Neuronal stem cell (in vitro differentiated cells): Measurements from ENCODE around the gene KIAA2012.
A peak's percentile ranks its signal among the peaks of the same experiment; 100 is the strongest.

Source experiments
- DNase-seq: peaks from one replicate; pipeline ENCODE4 v3.0.0-alpha.2; 2013; ENCODE audit warnings: low spot score
- H2AFZ ChIP-seq: one replicate; pipeline ENCODE4 v1.6.1; 2013; ENCODE audit warnings: mild to moderate bottlenecking, low read length, inconsistent platforms
- H2AK5ac ChIP-seq: 2 replicates; pipeline ENCODE4 v1.6.1; 2013; ENCODE audit warnings: low read depth, mild to moderate bottlenecking, inconsistent platforms, low read length, moderate library complexity, mixed read lengths
- H2BK120ac ChIP-seq: 2 replicates; pipeline ENCODE4 v1.6.1; 2013; ENCODE audit warnings: low read depth, mild to moderate bottlenecking, inconsistent platforms, low read length, moderate library complexity, mixed read lengths
- H2BK12ac ChIP-seq: one replicate; pipeline ENCODE4 v1.6.1; 2013; ENCODE audit warnings: low read length, inconsistent platforms
- H2BK15ac ChIP-seq: 2 replicates; pipeline ENCODE4 v1.6.1; 2013; ENCODE audit warnings: mild to moderate bottlenecking, low read length, inconsistent platforms, mixed read lengths
- H2BK5ac ChIP-seq: one replicate; pipeline ENCODE4 v1.6.1; 2013; ENCODE audit warnings: inconsistent platforms, mild to moderate bottlenecking, low read length, moderate library complexity
- H3K14ac ChIP-seq: one replicate; pipeline ENCODE4 v1.6.1; 2013; ENCODE audit warnings: low read length, inconsistent platforms
- H3K18ac ChIP-seq: 2 replicates; pipeline ENCODE4 v1.6.1; 2013; ENCODE audit warnings: low read length, inconsistent platforms
- H3K23ac ChIP-seq: 2 replicates; pipeline ENCODE4 v1.6.1; 2013; ENCODE audit warnings: low read depth, mild to moderate bottlenecking, mixed read lengths, low read length, inconsistent platforms; ENCODE audit not compliant: poor library complexity
- H3K27ac ChIP-seq: replicated peaks from 3 replicates; pipeline ENCODE4 v1.5.1; 2013; ENCODE audit warnings: low read length, inconsistent platforms
- H3K27me3 ChIP-seq, 3 experiments: 2 replicates each; pipeline ENCODE4 v1.6.1; 2013; ENCODE audit warnings: low read length in 3 of 3, mild to moderate bottlenecking in 2 of 3, inconsistent platforms in 1 of 3, low read depth in 1 of 3, mixed read lengths in 1 of 3, moderate library complexity in 1 of 3; ENCODE audit not compliant: control insufficient read depth in 3 of 3, insufficient read depth in 3 of 3
- H3K36me3 ChIP-seq, 2 donors: replicated peaks in 1 of 2; 2 replicates each; pipeline ENCODE4 v1.6.1; 2013; ENCODE audit warnings: low read length in 2 of 2; ENCODE audit not compliant: control insufficient read depth in 2 of 2, insufficient read depth in 2 of 2
- H3K4ac ChIP-seq: 2 replicates; pipeline ENCODE4 v1.6.1; 2013; ENCODE audit warnings: inconsistent platforms, mild to moderate bottlenecking, low read length, moderate library complexity
- H3K4me1 ChIP-seq, 2 donors: 1 replicate in 1 of 2; 2 replicates in 1 of 2; pipeline ENCODE4 v1.6.1; 2013; ENCODE audit warnings: low read length in 2 of 2, low read depth in 1 of 2; ENCODE audit not compliant: control insufficient read depth in 2 of 2, insufficient read depth in 1 of 2
- H3K4me2 ChIP-seq: one replicate; pipeline ENCODE4 v1.6.1; 2013; ENCODE audit warnings: mild to moderate bottlenecking, low read length, inconsistent platforms; ENCODE audit not compliant: insufficient read depth, poor library complexity, severe bottlenecking
- H3K4me3 ChIP-seq, 2 donors: 2 replicates each; pipeline ENCODE4 v1.5.1; 2013; ENCODE audit warnings: low read length in 2 of 2, mild to moderate bottlenecking in 2 of 2, inconsistent platforms in 1 of 2, moderate library complexity in 1 of 2
- H3K79me1 ChIP-seq: one replicate; pipeline ENCODE4 v1.6.1; 2013; ENCODE audit warnings: low read depth, mild to moderate bottlenecking, inconsistent platforms, low read length, moderate library complexity
- H3K9ac ChIP-seq: one replicate; pipeline ENCODE4 v1.6.1; 2013; ENCODE audit warnings: mild to moderate bottlenecking, low read depth, low read length, inconsistent platforms; ENCODE audit not compliant: poor library complexity
- H3K9me3 ChIP-seq, 2 donors: replicated peaks in 1 of 2; 2 replicates each; pipeline versions ENCODE3 to v1.6.1; 2013; ENCODE audit warnings: low read length in 2 of 2, mild to moderate bottlenecking in 2 of 2, inconsistent platforms in 1 of 2, low read depth in 1 of 2, mixed read lengths in 1 of 2, moderate library complexity in 1 of 2; ENCODE audit not compliant: control insufficient read depth in 2 of 2, insufficient read depth in 1 of 2
- H4K8ac ChIP-seq: one replicate; pipeline ENCODE4 v1.6.1; 2013; ENCODE audit warnings: low read depth, mild to moderate bottlenecking, inconsistent platforms, low read length, moderate library complexity
- H4K91ac ChIP-seq: one replicate; pipeline ENCODE4 v1.6.1; 2013; ENCODE audit warnings: low read length, low read depth, mild to moderate bottlenecking, inconsistent platforms; ENCODE audit not compliant: poor library complexity
- WGBS, 2 donors: extraction: QIAGEN DNeasy Blood & Tissue Kit; methylation state at CpG; one replicate each; pipeline ENCODE4 v1.1.7; 2013; ENCODE audit warnings: missing lambda C conversion rate in 2 of 2, mixed read lengths in 1 of 2; ENCODE audit not compliant: insufficient read length in 2 of 2, insufficient replicate concordance in 1 of 2; ENCODE audit errors: extremely low coverage in 2 of 2; 5-methylcytosine and 5-hydroxymethylcytosine counted together

Gene KIAA2012

GRCh38 chr2:202035941-202036372 lies 37.1 kb upstream of the KIAA2012 start:
- Histone ChIP-seq H3K4ac (no peak overlapping the region), H3K27ac (peak overlapping the region; percentile 74), H2AFZ (no peak overlapping the region), H3K27me3 (no peaks in the 10 kb centered on the region), H2BK15ac (no peak overlapping the region), H3K18ac (peak overlapping the region; percentile 92), H2BK5ac (no peak overlapping the region), H4K8ac (no peak overlapping the region), H3K4me2 (peak overlapping the region; percentile 79), H3K23ac (peak overlapping the region; percentile 98), H3K14ac (peak overlapping the region; percentile 48), H3K9ac (peak overlapping the region; percentile 99), H3K9me3 (peaks cover 0 to 33% of the 10 kb centered on the region in 2 donors), H2BK12ac (no peak overlapping the region), H3K79me1 (peaks cover 7% of the 10 kb centered on the region), H4K91ac (no peak overlapping the region), H2AK5ac (peak overlapping the region; percentile 41), H3K36me3 (peaks cover 4 to 41% of the 10 kb centered on the region in 2 donors), H3K4me1 (peaks cover 10 to 24% of the 10 kb centered on the region in 2 donors), H2BK120ac (no peak overlapping the region), H3K4me3 (peak overlapping the region; percentile 75 to 99)
- WGBS, 2 donors, result no CpG with 5 or more reads among the region's 32 CpGs
- peak; percentile 48 for DNase-seq

GRCh38 chr2:202036601-202037037 lies 36.4 kb upstream of the KIAA2012 start:
- WGBS, 2 donors, result no CpG with 5 or more reads among the region's 15 CpGs
- peak; percentile 77 for DNase-seq
- H3K27ac ChIP-seq, result peak overlapping the region; percentile 74

GRCh38 chr2:202037086-202037485 lies 36.0 kb upstream of the KIAA2012 start:
- H3K36me3 ChIP-seq, result peaks cover 4 to 41% of the 10 kb centered on the region in 2 donors
- no peak overlapping the region for H2BK5ac ChIP-seq
- no peak overlapping the region for H4K8ac ChIP-seq
- H3K4me3 ChIP-seq, result peak overlapping the region; percentile 75 to 99
- DNase-seq, result peak; percentile 54
- H3K14ac ChIP-seq, result no peak overlapping the region
- no peak overlapping the region for H2BK120ac ChIP-seq
- H3K4me1 ChIP-seq, result peaks cover 10 to 20% of the 10 kb centered on the region in 2 donors
- no peak overlapping the region for H2AK5ac ChIP-seq
- H3K4me2 ChIP-seq, result peak overlapping the region; percentile 79
- peak overlapping the region; percentile 74 for H3K27ac ChIP-seq
- no peak overlapping the region for H2AFZ ChIP-seq
- H3K9me3 ChIP-seq, result peaks cover 0 to 33% of the 10 kb centered on the region in 2 donors
- WGBS, 2 donors, result no CpG with 5 or more reads among the region's 7 CpGs
- H3K18ac ChIP-seq, result no peak overlapping the region
- H2BK12ac ChIP-seq, result no peak overlapping the region
- no peaks in the 10 kb centered on the region for H3K27me3 ChIP-seq
- H3K9ac ChIP-seq, result no peak overlapping the region
- H3K23ac ChIP-seq, result no peak overlapping the region
- peaks cover 7% of the 10 kb centered on the region for H3K79me1 ChIP-seq
- no peak overlapping the region for H2BK15ac ChIP-seq
- H4K91ac ChIP-seq, result no peak overlapping the region
- no peak overlapping the region for H3K4ac ChIP-seq

More at GRCh38 chr2:202036601-202037037, 36.4 kb upstream of the KIAA2012 start:
- Histone ChIP-seq H2AFZ (no peak overlapping the region), H3K27me3 (no peaks in the 10 kb centered on the region), H3K4me3 (peak overlapping the region; percentile 75 to 99), H3K9me3 (peaks cover 0 to 33% of the 10 kb centered on the region in 2 donors), H3K4me1 (peaks cover 10 to 20% of the 10 kb centered on the region in 2 donors), H3K18ac (no peak overlapping the region), H2BK12ac (no peak overlapping the region), H2BK15ac (no peak overlapping the region), H3K79me1 (peaks cover 7% of the 10 kb centered on the region), H4K91ac (no peak overlapping the region), H3K14ac (no peak overlapping the region), H3K23ac (no peak overlapping the region), H3K4me2 (peak overlapping the region; percentile 79), H3K9ac (peak overlapping the region; percentile 7), H3K36me3 (peaks cover 4 to 41% of the 10 kb centered on the region in 2 donors), H2AK5ac (no peak overlapping the region), H3K4ac (no peak overlapping the region), H2BK120ac (no peak overlapping the region), H4K8ac (no peak overlapping the region), H2BK5ac (no peak overlapping the region)

- Histone ChIP-seq H3K4me1 (peaks cover 10 to 20% of the 10 kb centered on the region in 2 donors), H3K4me2 (no peak overlapping the region), H3K18ac (no peak overlapping the region), H2AK5ac (no peak overlapping the region), H3K9me3 (peaks cover 0 to 33% of the 10 kb centered on the region in 2 donors), H3K4me3 (no peak overlapping the region), H4K91ac (no peak overlapping the region), H2BK12ac (no peak overlapping the region), H2BK5ac (no peak overlapping the region), H3K27me3 (no peaks in the 10 kb centered on the region), H3K14ac (no peak overlapping the region), H3K23ac (no peak overlapping the region), H2BK120ac (no peak overlapping the region), H3K36me3 (peaks cover 4 to 41% of the 10 kb centered on the region in 2 donors), H4K8ac (no peak overlapping the region), H3K27ac (no peak overlapping the region), H2AFZ (no peak overlapping the region), H3K4ac (no peak overlapping the region), H2BK15ac (no peak overlapping the region), H3K9ac (no peak overlapping the region), H3K79me1 (peaks cover 7% of the 10 kb centered on the region)
- no peak for DNase-seq
- WGBS, 2 donors, result no CpG with 5 or more reads among the region's 4 CpGs
These were observed 34.4 kb upstream of the KIAA2012 start for GRCh38 chr2:202038471-202039277.
